IgD-negative memory B cell (primary cell): ENCODE measurements around the gene OR1S2. TPM values are rescaled to one million over a fixed set of nuclear protein-coding genes. Genes with fewer than 3 reads are reported as not detected.
"Not testable (repeated sequence)": the region's sequence is repeated elsewhere in the genome, so short reads cannot be mapped to it uniquely, and the experiment has no call there.

ENCODE experiments used
- H3K27ac Mint-ChIP-seq, 3 donors: one replicate each; pipeline ENCODE4 v1.8.0; 2020 to 2022; ENCODE audit warnings: mild to moderate bottlenecking in 3 of 3, mixed read lengths in 3 of 3, moderate library complexity in 1 of 3
- H3K27me3 Mint-ChIP-seq: one replicate; pipeline ENCODE4 v1.8.0; 2021; ENCODE audit warnings: mixed read lengths
- H3K36me3 Mint-ChIP-seq: one replicate; pipeline ENCODE4 v1.8.0; 2020; ENCODE audit warnings: mild to moderate bottlenecking, mixed read lengths
- H3K4me1 Mint-ChIP-seq, 3 donors: one replicate each; pipeline ENCODE4 v1.8.0; 2020 to 2022; ENCODE audit warnings: mixed read lengths in 3 of 3, mild to moderate bottlenecking in 1 of 3
- H3K4me3 Mint-ChIP-seq, 4 donors: one replicate each; pipeline ENCODE4 v1.8.0; 2020 to 2022; ENCODE audit warnings: mild to moderate bottlenecking in 4 of 4, mixed read lengths in 4 of 4, moderate library complexity in 3 of 4
- H3K9me3 Mint-ChIP-seq, 3 donors: one replicate each; pipeline ENCODE4 v1.8.0; 2020 to 2021; ENCODE audit warnings: mixed read lengths in 3 of 3, mild to moderate bottlenecking in 1 of 3
- polyA plus RNA-seq: library from polyadenylated mRNA; unstranded; fragments of 300-500 nt; fragmentation: Illumina TruSeq; gene quantifications from one replicate; pipeline ENCODE4 v1.2.3, GENCODE V29; 2021

OR1S2 gene
- polyA plus RNA-seq: not detected

GRCh38 chr11:58204042-58204441, at the start of gene OR1S2:
TSS of gene OR1S2 (minus strand) at chr11:58204142. CDS start at chr11:58204142, 0 bp downstream.
- Mint-ChIP-seq H3K27me3 (peaks cover 1% of the 10 kb centered on the region), H3K27ac (peak within 1 kb of the TSS in 1 of 3 donors; percentile 48), H3K4me3 (no peak within 1 kb of the TSS), H3K36me3 (no peaks in the 10 kb centered on the region), H3K4me1 (no peaks in the 10 kb centered on the region), H3K9me3 (peaks cover 0 to 2% (median 1%) of the 10 kb centered on the region in 3 donors)

- peaks cover 1% of the 10 kb centered on the region for H3K27me3 Mint-ChIP-seq
- no peak overlapping the region for H3K27ac Mint-ChIP-seq
- H3K4me1 Mint-ChIP-seq: no peaks in the 10 kb centered on the region
- H3K9me3 Mint-ChIP-seq: peaks cover 6 to 25% (median 11%) of the 10 kb centered on the region in 3 donors
- no peak overlapping the region for H3K4me3 Mint-ChIP-seq
- peaks cover 3% of the 10 kb centered on the region for H3K36me3 Mint-ChIP-seq
These were observed 40.0 kb upstream of the OR1S2 start for GRCh38 chr11:58243954-58244353.

- no peaks in the 10 kb centered on the region for H3K4me1 Mint-ChIP-seq
- no peaks in the 10 kb centered on the region for H3K36me3 Mint-ChIP-seq
These were observed 24.1 kb upstream of the OR1S2 start for GRCh38 chr11:58227956-58228615.

GRCh38 chr11:58222721-58223120, 18.8 kb upstream of the OR1S2 start:
- peaks cover 0 to 2% (median 0%) of the 10 kb centered on the region in 3 donors for H3K9me3 Mint-ChIP-seq
- H3K4me3 Mint-ChIP-seq: no peak overlapping the region
- H3K27me3 Mint-ChIP-seq: no peaks in the 10 kb centered on the region
- H3K4me1 Mint-ChIP-seq: no peaks in the 10 kb centered on the region
- H3K27ac Mint-ChIP-seq: no peak overlapping the region
- H3K36me3 Mint-ChIP-seq: peaks cover 2% of the 10 kb centered on the region

More at GRCh38 chr11:58227956-58228615, 24.1 kb upstream of the OR1S2 start:
- H3K4me3 Mint-ChIP-seq: no peak overlapping the region
- peaks cover 0 to 3% (median 0%) of the 10 kb centered on the region in 3 donors for H3K9me3 Mint-ChIP-seq
- peaks cover 2% of the 10 kb centered on the region for H3K27me3 Mint-ChIP-seq
- H3K27ac Mint-ChIP-seq: no peak overlapping the region

GRCh38 chr11:58216476-58216875, 12.5 kb upstream of the OR1S2 start:
- Mint-ChIP-seq H3K27me3 (peaks cover 2% of the 10 kb centered on the region), H3K4me3 (no peak overlapping the region), H3K27ac (no peak overlapping the region), H3K4me1 (no peaks in the 10 kb centered on the region), H3K9me3 (peaks cover 0 to 6% (median 0%) of the 10 kb centered on the region in 3 donors), H3K36me3 (peaks cover 2% of the 10 kb centered on the region)

GRCh38 chr11:58212420-58212819, 8.5 kb upstream of the OR1S2 start, which contains the start of gene OR1S1:
TSS of gene OR1S1 (plus strand) at chr11:58212720.
- H3K4me1 Mint-ChIP-seq, H3K27ac Mint-ChIP-seq, H3K27me3 Mint-ChIP-seq, H3K36me3 Mint-ChIP-seq, H3K9me3 Mint-ChIP-seq, H3K4me3 Mint-ChIP-seq: not testable (repeated sequence)

- Mint-ChIP-seq H3K36me3 (no peaks in the 10 kb centered on the region), H3K4me3 (no peak overlapping the region), H3K27me3 (no peaks in the 10 kb centered on the region), H3K27ac (peak overlapping the region in 1 of 3 donors; percentile 20), H3K9me3 (peaks cover 4 to 18% (median 4%) of the 10 kb centered on the region in 3 donors), H3K4me1 (no peaks in the 10 kb centered on the region)
These were observed 4.7 kb downstream of the OR1S2 start for GRCh38 chr11:58199271-58199670.

GRCh38 chr11:58195939-58196338, 8.0 kb downstream of the OR1S2 start:
- Mint-ChIP-seq H3K36me3 (no peaks in the 10 kb centered on the region), H3K27me3 (no peaks in the 10 kb centered on the region)

GRCh38 chr11:58193391-58193790, 10.6 kb downstream of the OR1S2 start:
- Mint-ChIP-seq H3K27me3 (peaks cover 2% of the 10 kb centered on the region), H3K36me3 (no peaks in the 10 kb centered on the region), H3K9me3 (peaks cover 2 to 18% (median 3%) of the 10 kb centered on the region in 3 donors), H3K27ac (no peak overlapping the region), H3K4me3 (no peak overlapping the region), H3K4me1 (no peaks in the 10 kb centered on the region)

More at GRCh38 chr11:58195939-58196338, 8.0 kb downstream of the OR1S2 start:
- Mint-ChIP-seq H3K9me3 (peaks cover 2 to 18% (median 3%) of the 10 kb centered on the region in 3 donors), H3K4me1 (no peaks in the 10 kb centered on the region), H3K4me3 (no peak overlapping the region), H3K27ac (no peak overlapping the region)

GRCh38 chr11:58192229-58192628, 11.7 kb downstream of the OR1S2 start:
- H3K27ac Mint-ChIP-seq: no peak overlapping the region
- peaks cover 0 to 12% (median 2%) of the 10 kb centered on the region in 3 donors for H3K9me3 Mint-ChIP-seq
- peaks cover 2% of the 10 kb centered on the region for H3K27me3 Mint-ChIP-seq
- no peaks in the 10 kb centered on the region for H3K36me3 Mint-ChIP-seq
- H3K4me1 Mint-ChIP-seq: no peaks in the 10 kb centered on the region
- H3K4me3 Mint-ChIP-seq: no peak overlapping the region

GRCh38 chr11:58188770-58189169, 15.2 kb downstream of the OR1S2 start, which contains the start of gene OR9Q2:
TSS of gene OR9Q2 (plus strand) at chr11:58189070. CDS start at chr11:58190491, 1,421 bp downstream.
- H3K36me3 Mint-ChIP-seq: no peaks in the 10 kb centered on the region
- H3K4me3 Mint-ChIP-seq: no peak within 1 kb of the TSS
- no peaks in the 10 kb centered on the region for H3K9me3 Mint-ChIP-seq
- no peak within 1 kb of the TSS for H3K27ac Mint-ChIP-seq
- H3K4me1 Mint-ChIP-seq: no peaks in the 10 kb centered on the region
- peaks cover 2% of the 10 kb centered on the region for H3K27me3 Mint-ChIP-seq

GRCh38 chr11:58186938-58187337, 17.0 kb downstream of the OR1S2 start:
- Mint-ChIP-seq H3K27me3 (peaks cover 2% of the 10 kb centered on the region), H3K4me3 (no peak overlapping the region), H3K36me3 (no peaks in the 10 kb centered on the region), H3K27ac (no peak overlapping the region), H3K4me1 (no peaks in the 10 kb centered on the region), H3K9me3 (no peaks in the 10 kb centered on the region)

GRCh38 chr11:58179648-58180047, 24.3 kb downstream of the OR1S2 start:
- Mint-ChIP-seq H3K9me3 (no peaks in the 10 kb centered on the region), H3K4me3 (no peak overlapping the region), H3K27me3 (peaks cover 16% of the 10 kb centered on the region), H3K4me1 (no peaks in the 10 kb centered on the region), H3K36me3 (peaks cover 5% of the 10 kb centered on the region), H3K27ac (no peak overlapping the region)

GRCh38 chr11:58178444-58178843, 25.5 kb downstream of the OR1S2 start:
- H3K27me3 Mint-ChIP-seq: peaks cover 16% of the 10 kb centered on the region
- H3K4me1 Mint-ChIP-seq: no peaks in the 10 kb centered on the region
- no peak overlapping the region for H3K4me3 Mint-ChIP-seq
- no peak overlapping the region for H3K27ac Mint-ChIP-seq
- H3K9me3 Mint-ChIP-seq: no peaks in the 10 kb centered on the region
- H3K36me3 Mint-ChIP-seq: peaks cover 5% of the 10 kb centered on the region

- Mint-ChIP-seq H3K4me1 (no peaks in the 10 kb centered on the region), H3K4me3 (no peak overlapping the region), H3K9me3 (no peaks in the 10 kb centered on the region), H3K27me3 (peaks cover 16% of the 10 kb centered on the region), H3K36me3 (peaks cover 5% of the 10 kb centered on the region), H3K27ac (no peak overlapping the region)
These were observed 26.4 kb downstream of the OR1S2 start for GRCh38 chr11:58177409-58178054.
